Heart left ventricle (tissue), 13 donors: ENCODE results near the gene BRSK2.

Experiments
- CTCF ChIP-seq, 12 donors: fragments of 200-600 bp; sonication (generic) in 4 of 12; IDR thresholded peaks; one replicate each; pipeline versions ENCODE4 v1.5.0 to v1.8.0; 2018 to 2022; ENCODE audit warnings: antibody characterized with exemption in 12 of 12, mild to moderate bottlenecking in 5 of 12
- POLR2A ChIP-seq, 2 donors: fragments of 450-650 bp; IDR thresholded peaks; one replicate each; pipeline ENCODE4 v1.6.1; 2017; ENCODE audit warnings: antibody characterized with exemption in 2 of 2, mild to moderate bottlenecking in 2 of 2, moderate library complexity in 2 of 2
- donor health status: ischemic (EF 13 %, LVEDD 7.1; RV severe dilation, severe dysfunction).
- donor health status: DM: no; HTN: yes; CAD: no.
- donor health status: DM: no; HTN: no; CAD: no.
- donor health status: ischemic (EF 25% LVEDD 6.9; RV normal size, moderate dysfunction).
- donor health status: ischemic (EF 25% LVEDD 5.7; RV mildly dilated, moderate dysfunction).
- donor health status: ischemic (EF 35%, LVEDD 5.7; RV mildly dilated, moderate dysfunction).
- donor health status: nonischemic (EF 11% LVEDD 7.7; RV severe dilation, severe dysfunction).
- donor health status: DM: yes; HTN: yes; CAD: no.
- donor health status: PGD.
- donor health status: ischemic (EF 29% LVEDD 5.4; RV normal size, mild dysfunction).
- donor health status: nonischemic (EF 23%, LVEDD 6.1; RV moderate dilation, normal function).

- TF ChIP-seq CTCF (IDR thresholded peaks at IDR 0.05), result no peak
- no peak for TF ChIP-seq POLR2A (IDR thresholded peaks at IDR 0.05)
Measured at GRCh38 chr11:1440496-1440895, 50.8 kb downstream of the BRSK2 start.
